Measurements from ENCODE around the gene C3orf80. TPM values are rescaled to one million over a fixed set of nuclear protein-coding genes. Genes with fewer than 3 reads are reported as not detected.

Gene C3orf80
- polyA plus RNA-seq, 2 of the 4 experiments (the other 2 are of a cell fraction), result 1.7 to 3.7 TPM

DNA sequence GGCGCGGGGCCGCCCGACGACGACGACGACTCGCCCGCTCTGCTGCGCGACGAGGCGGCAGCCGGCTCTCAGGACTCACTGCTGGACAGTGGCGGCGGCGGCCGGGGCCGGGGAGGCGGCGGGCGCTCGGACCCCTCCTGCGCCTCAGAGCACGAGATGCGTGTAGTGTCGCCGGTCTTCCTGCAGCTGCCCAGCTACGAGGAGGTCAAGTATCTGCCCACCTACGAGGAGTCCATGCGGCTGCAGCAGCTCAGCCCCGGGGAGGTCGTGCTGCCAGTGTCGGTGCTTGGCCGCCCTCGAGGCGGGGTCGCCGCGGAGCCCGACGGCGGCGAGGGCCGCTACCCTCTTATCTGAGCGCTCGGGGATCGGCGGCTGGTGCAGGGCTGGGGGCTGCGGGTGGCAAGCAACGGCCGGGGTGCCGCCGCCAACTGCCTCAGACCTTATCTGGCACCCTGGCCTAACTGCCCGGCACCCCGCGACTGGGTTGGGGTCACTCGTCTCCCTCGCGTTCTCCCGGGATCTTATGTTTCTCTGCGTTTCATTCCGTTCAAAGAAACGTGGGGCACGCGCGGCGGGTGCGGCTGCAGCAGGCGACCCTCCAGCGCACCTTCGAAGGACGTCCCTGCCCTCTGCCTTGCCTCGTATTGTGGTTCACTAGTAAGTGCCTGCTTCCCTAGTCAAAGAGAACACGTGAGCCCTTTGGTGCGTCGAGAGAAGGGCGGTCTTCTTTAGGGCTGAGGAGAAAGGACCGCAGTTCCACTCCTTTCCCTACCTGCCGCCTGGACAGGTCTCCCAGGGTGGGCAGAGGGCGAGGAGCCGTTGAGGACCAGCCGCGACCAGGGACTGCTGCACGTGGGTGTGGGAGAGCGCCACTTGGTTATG is 1.0 kb downstream of the C3orf80 start:
- FAIRE-seq, result no peak
- WGBS (ENCODE audit: missing lambda C conversion rate), result 71% methylated on average over 28 of the region's 87 CpGs
- Histone ChIP-seq H3K4me1 (no peaks in the 10 kb centered on the region), H3K4me2 (peak overlapping the region; percentile 77), H3K4me3 (peak overlapping the region; percentile 57), H3K9me3 (no peaks in the 10 kb centered on the region), H3K27ac (peak overlapping the region; percentile 74 to 89)
- CTCF ChIA-PET, result interaction anchor here (0.5 to 4.3 kb wide), 26 partner anchors 7 to 859 kb away, joined by 3 to 26 read pairs (median 6); no protein-coding TSS in a partner anchor
- peak in 1 of 2 experiments; percentile 64; a peak in 3 of 6 replicates for ATAC-seq
- POLR2A ChIA-PET, result interaction anchor here (0.7 to 2.0 kb wide), 6 partner anchors 61 to 194 kb away, joined by 3 to 9 read pairs (median 3); no protein-coding TSS in a partner anchor
- TF ChIP-seq, protein P1, sequence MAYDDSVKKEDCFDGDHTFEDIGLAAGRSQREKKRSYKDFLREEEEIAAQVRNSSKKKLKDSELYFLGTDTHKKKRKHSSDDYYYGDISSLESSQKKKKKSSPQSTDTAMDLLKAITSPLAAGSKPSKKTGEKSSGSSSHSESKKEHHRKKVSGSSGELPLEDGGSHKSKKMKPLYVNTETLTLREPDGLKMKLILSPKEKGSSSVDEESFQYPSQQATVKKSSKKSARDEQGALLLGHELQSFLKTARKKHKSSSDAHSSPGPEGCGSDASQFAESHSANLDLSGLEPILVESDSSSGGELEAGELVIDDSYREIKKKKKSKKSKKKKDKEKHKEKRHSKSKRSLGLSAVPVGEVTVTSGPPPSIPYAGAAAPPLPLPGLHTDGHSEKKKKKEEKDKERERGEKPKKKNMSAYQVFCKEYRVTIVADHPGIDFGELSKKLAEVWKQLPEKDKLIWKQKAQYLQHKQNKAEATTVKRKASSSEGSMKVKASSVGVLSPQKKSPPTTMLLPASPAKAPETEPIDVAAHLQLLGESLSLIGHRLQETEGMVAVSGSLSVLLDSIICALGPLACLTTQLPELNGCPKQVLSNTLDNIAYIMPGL (CRISPR knock-in tag; IDR thresholded peaks at IDR 0.05; ENCODE audit: borderline replicate concordance), result no peak
- TF ChIP-seq JUN (IDR thresholded peaks at IDR 0.05), result no peak; a peak in 1 of 5 replicates
- no peak for TF ChIP-seq HOXB5 (CRISPR knock-in tag; IDR thresholded peaks at IDR 0.05)
- TF ChIP-seq RAD21 (conservative IDR thresholded peaks at IDR 0.05 in 1 of 2, IDR thresholded peaks at IDR 0.05 in 1 of 2), result no peak
- TF ChIP-seq CHD2 (IDR thresholded peaks at IDR 0.05; ENCODE audit: low read length, partially characterized antibody), result no peak
- no peak for TF ChIP-seq EHF (CRISPR knock-in tag; IDR thresholded peaks at IDR 0.05)
- TF ChIP-seq HOXB13 (CRISPR knock-in tag; IDR thresholded peaks at IDR 0.05; ENCODE audit: low read depth), result no peak
- TF ChIP-seq SREBF2 (IDR thresholded peaks at IDR 0.05), result no peak
- no peak for TF ChIP-seq JUNB (IDR thresholded peaks at IDR 0.05)
- no peak for TF ChIP-seq HEYL (CRISPR knock-in tag; IDR thresholded peaks at IDR 0.05)
- TF ChIP-seq HOXA7 (CRISPR knock-in tag; IDR thresholded peaks at IDR 0.05), result no peak
- no peak for TF ChIP-seq MYC (IDR thresholded peaks at IDR 0.05; ENCODE audit: borderline replicate concordance, low read length)
- no peak for TF ChIP-seq BHLHE40 (IDR thresholded peaks at IDR 0.05; ENCODE audit: low read depth, low read length)
- no peak for TF ChIP-seq ZC3H11A (IDR thresholded peaks at IDR 0.05)
- TF ChIP-seq, protein P2, sequence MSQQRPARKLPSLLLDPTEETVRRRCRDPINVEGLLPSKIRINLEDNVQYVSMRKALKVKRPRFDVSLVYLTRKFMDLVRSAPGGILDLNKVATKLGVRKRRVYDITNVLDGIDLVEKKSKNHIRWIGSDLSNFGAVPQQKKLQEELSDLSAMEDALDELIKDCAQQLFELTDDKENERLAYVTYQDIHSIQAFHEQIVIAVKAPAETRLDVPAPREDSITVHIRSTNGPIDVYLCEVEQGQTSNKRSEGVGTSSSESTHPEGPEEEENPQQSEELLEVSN (IDR thresholded peaks at IDR 0.05; ENCODE audit: borderline replicate concordance, low read depth), result no peak; the same call in 1 of the 2 replicates
- TF ChIP-seq, protein P3, sequence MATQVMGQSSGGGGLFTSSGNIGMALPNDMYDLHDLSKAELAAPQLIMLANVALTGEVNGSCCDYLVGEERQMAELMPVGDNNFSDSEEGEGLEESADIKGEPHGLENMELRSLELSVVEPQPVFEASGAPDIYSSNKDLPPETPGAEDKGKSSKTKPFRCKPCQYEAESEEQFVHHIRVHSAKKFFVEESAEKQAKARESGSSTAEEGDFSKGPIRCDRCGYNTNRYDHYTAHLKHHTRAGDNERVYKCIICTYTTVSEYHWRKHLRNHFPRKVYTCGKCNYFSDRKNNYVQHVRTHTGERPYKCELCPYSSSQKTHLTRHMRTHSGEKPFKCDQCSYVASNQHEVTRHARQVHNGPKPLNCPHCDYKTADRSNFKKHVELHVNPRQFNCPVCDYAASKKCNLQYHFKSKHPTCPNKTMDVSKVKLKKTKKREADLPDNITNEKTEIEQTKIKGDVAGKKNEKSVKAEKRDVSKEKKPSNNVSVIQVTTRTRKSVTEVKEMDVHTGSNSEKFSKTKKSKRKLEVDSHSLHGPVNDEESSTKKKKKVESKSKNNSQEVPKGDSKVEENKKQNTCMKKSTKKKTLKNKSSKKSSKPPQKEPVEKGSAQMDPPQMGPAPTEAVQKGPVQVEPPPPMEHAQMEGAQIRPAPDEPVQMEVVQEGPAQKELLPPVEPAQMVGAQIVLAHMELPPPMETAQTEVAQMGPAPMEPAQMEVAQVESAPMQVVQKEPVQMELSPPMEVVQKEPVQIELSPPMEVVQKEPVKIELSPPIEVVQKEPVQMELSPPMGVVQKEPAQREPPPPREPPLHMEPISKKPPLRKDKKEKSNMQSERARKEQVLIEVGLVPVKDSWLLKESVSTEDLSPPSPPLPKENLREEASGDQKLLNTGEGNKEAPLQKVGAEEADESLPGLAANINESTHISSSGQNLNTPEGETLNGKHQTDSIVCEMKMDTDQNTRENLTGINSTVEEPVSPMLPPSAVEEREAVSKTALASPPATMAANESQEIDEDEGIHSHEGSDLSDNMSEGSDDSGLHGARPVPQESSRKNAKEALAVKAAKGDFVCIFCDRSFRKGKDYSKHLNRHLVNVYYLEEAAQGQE (IDR thresholded peaks at IDR 0.05), result no peak
- TF ChIP-seq, protein P4, sequence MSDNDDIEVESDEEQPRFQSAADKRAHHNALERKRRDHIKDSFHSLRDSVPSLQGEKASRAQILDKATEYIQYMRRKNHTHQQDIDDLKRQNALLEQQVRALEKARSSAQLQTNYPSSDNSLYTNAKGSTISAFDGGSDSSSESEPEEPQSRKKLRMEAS (IDR thresholded peaks at IDR 0.05), result no peak; the same call in 1 of the 2 replicates
- TF ChIP-seq CTCF (IDR thresholded peaks at IDR 0.05), result no peak
- no peak for TF ChIP-seq TFCP2L1 (CRISPR knock-in tag; IDR thresholded peaks at IDR 0.05)
- peak in 1 of 2 experiments; percentile 12 for DNase-seq (ENCODE audit: low read depth in 1 of 2, low spot score in 1 of 2)

All from A549 (cell line).